Measurements from ENCODE around the gene ZNF546.

Gene ZNF546

GRCh38 chr19:40056505-40056904 lies 59.6 kb downstream of the ZNF546 start:
- no peak for DNase-seq

- no peak for DNase-seq
These were observed 60.3 kb downstream of the ZNF546 start for GRCh38 chr19:40057166-40057565.

GRCh38 chr19:40059624-40060023 lies 62.8 kb downstream of the ZNF546 start:
- no peak for DNase-seq

GRCh38 chr19:40070058-40070457 lies 73.2 kb downstream of the ZNF546 start:
- DNase-seq: no peak

Measured in SIG-M5 (cell line).